Measurements from ENCODE around the gene LRRC37B. TPM values are rescaled to one million over a fixed set of nuclear protein-coding genes. Genes with fewer than 3 reads are reported as not detected.

The LRRC37B gene
- total and polyA plus RNA-seq, 2 donors (not counting 1 experiment from before 2014, with no cell fraction given) = 16.3 to 40.6 TPM

GRCh38 chr17:32020943-32021614 is 13.9 kb downstream of the LRRC37B start:
- ChIA-PET POLR2A (no interaction called here), CTCF (no interaction called here)
- no peak overlapping the region for H2AFZ ChIP-seq (ENCODE audit: insufficient read depth, low read depth, low read length, poor library complexity, severe bottlenecking)
- no peaks in the 10 kb centered on the region for H3K27me3 ChIP-seq (replicated peaks in 1 of 4; ENCODE audit: control extremely low read depth in 1 of 4, control insufficient read depth in 3 of 4, insufficient read depth in 4 of 4, low read length in 3 of 4)
- DNase-seq (no peak), ATAC-seq (ENCODE audit: low read depth) (no peak)
- TF ChIP-seq EZH2 (IDR thresholded peaks at IDR 0.05; ENCODE audit: borderline replicate concordance, insufficient read depth, low read depth, low read length, poor library complexity, severe bottlenecking) (no peak), CTCF (IDR thresholded peaks at IDR 0.05) (no peak)
- no peak overlapping the region for H3K4me3 ChIP-seq (ENCODE audit: control extremely low read depth in 1 of 5, extremely low read depth in 1 of 5, insufficient read depth in 1 of 5, low read depth in 2 of 5, low read length in 4 of 5)
- Mint-ChIP-seq H3K27me3 (no peaks in the 10 kb centered on the region), H3K4me3 (no peak overlapping the region), H3K4me1 (peaks cover 5% of the 10 kb centered on the region), H3K27ac (no peak overlapping the region), H3K9me3 (ENCODE audit: insufficient read depth) (no peaks in the 10 kb centered on the region)
- peaks cover 0 to 3% of the 10 kb centered on the region in 2 donors for H3K4me1 ChIP-seq (ENCODE audit: control insufficient read depth in 2 of 2, insufficient read depth in 2 of 2, low read length in 2 of 2)
- no peaks in the 10 kb centered on the region for H3K79me2 ChIP-seq (ENCODE audit: control insufficient read depth, insufficient read depth, low read length)
- H3K4me2 ChIP-seq (replicated peaks; ENCODE audit: low read depth, low read length, poor library complexity, severe bottlenecking) = no peak overlapping the region
- no peak overlapping the region for H3K27ac ChIP-seq (ENCODE audit: low read length in 2 of 2)
- no peak overlapping the region for H3K9ac ChIP-seq (ENCODE audit: low read length)
- intact Hi-C loops (cut with micrococcal nuclease) = no loop called here
- H3K36me3 ChIP-seq (replicated peaks in 1 of 2; ENCODE audit: control extremely low read depth in 1 of 2, control insufficient read depth in 1 of 2, extremely low read depth in 1 of 2, insufficient read depth in 2 of 2, low read length in 1 of 2) = peaks cover 0 to 5% of the 10 kb centered on the region in 2 experiments
- H4K20me1 ChIP-seq (ENCODE audit: control insufficient read depth, insufficient read depth, low read length, poor library complexity, severe bottlenecking) = no peaks in the 10 kb centered on the region
- H3K9me3 ChIP-seq (ENCODE audit: control extremely low read depth in 1 of 3, control insufficient read depth in 2 of 3, insufficient read depth in 1 of 3, low read length in 2 of 3) = no peaks in the 10 kb centered on the region
- 97% methylated on average over 16 of the region's 16 CpGs for WGBS (ENCODE audit: insufficient coverage)

GRCh38 chr17:32021615-32021955 is 14.4 kb downstream of the LRRC37B start:
- no peak overlapping the region for H3K27ac Mint-ChIP-seq
- CTCF ChIA-PET = no interaction called here
- intact Hi-C loops (cut with micrococcal nuclease) = no loop called here

More at GRCh38 chr17:32021615-32021955, 14.4 kb downstream of the LRRC37B start:
- H3K79me2 ChIP-seq (ENCODE audit: control insufficient read depth, insufficient read depth, low read length) = no peaks in the 10 kb centered on the region
- peaks cover 0 to 5% of the 10 kb centered on the region in 2 experiments for H3K36me3 ChIP-seq (replicated peaks in 1 of 2; ENCODE audit: control extremely low read depth in 1 of 2, control insufficient read depth in 1 of 2, extremely low read depth in 1 of 2, insufficient read depth in 2 of 2, low read length in 1 of 2)
- H3K4me1 Mint-ChIP-seq = peaks cover under 1% of the 10 kb centered on the region
- H3K4me2 ChIP-seq (replicated peaks; ENCODE audit: low read depth, low read length, poor library complexity, severe bottlenecking) = no peak overlapping the region
- H3K4me3 Mint-ChIP-seq = no peak overlapping the region
- POLR2A ChIA-PET = no interaction called here
- H3K4me1 ChIP-seq (ENCODE audit: control insufficient read depth in 2 of 2, insufficient read depth in 2 of 2, low read length in 2 of 2) = no peaks in the 10 kb centered on the region
- WGBS (ENCODE audit: insufficient coverage) = 98% methylated on average over 6 of the region's 7 CpGs
- TF ChIP-seq CTCF (IDR thresholded peaks at IDR 0.05) (no peak), EZH2 (IDR thresholded peaks at IDR 0.05; ENCODE audit: borderline replicate concordance, insufficient read depth, low read depth, low read length, poor library complexity, severe bottlenecking) (no peak)
- H2AFZ ChIP-seq (ENCODE audit: insufficient read depth, low read depth, low read length, poor library complexity, severe bottlenecking) = no peak overlapping the region
- no peaks in the 10 kb centered on the region for H4K20me1 ChIP-seq (ENCODE audit: control insufficient read depth, insufficient read depth, low read length, poor library complexity, severe bottlenecking)
- no peak overlapping the region for H3K9ac ChIP-seq (ENCODE audit: low read length)
- no peak for DNase-seq
- H3K9me3 ChIP-seq (ENCODE audit: control extremely low read depth in 1 of 3, control insufficient read depth in 2 of 3, insufficient read depth in 1 of 3, low read length in 2 of 3) = no peaks in the 10 kb centered on the region
- no peaks in the 10 kb centered on the region for H3K9me3 Mint-ChIP-seq (ENCODE audit: insufficient read depth)
- no peak for ATAC-seq (ENCODE audit: low read depth)
- no peak overlapping the region for H3K4me3 ChIP-seq (ENCODE audit: control extremely low read depth in 1 of 5, extremely low read depth in 1 of 5, insufficient read depth in 1 of 5, low read depth in 2 of 5, low read length in 4 of 5)
- H3K27me3 ChIP-seq (replicated peaks in 1 of 4; ENCODE audit: control extremely low read depth in 1 of 4, control insufficient read depth in 3 of 4, insufficient read depth in 4 of 4, low read length in 3 of 4) = no peaks in the 10 kb centered on the region
- no peak overlapping the region for H3K27ac ChIP-seq (ENCODE audit: low read length in 2 of 2)
- no peaks in the 10 kb centered on the region for H3K27me3 Mint-ChIP-seq

Measured in B cell (primary cell).